GM21717 (cell line): Measurements from ENCODE around the gene HS3ST5.

Source experiments
- ATAC-seq: cut with Tn5 transposase; IDR thresholded peaks from one replicate; pipeline ENCODE4 v1.9.1; 2021; ENCODE audit warnings: mild to moderate bottlenecking, moderate library complexity; ENCODE audit not compliant: unreplicated experiment

HS3ST5 gene

GRCh38 chr6:114342826-114343781 lies at the start of gene HS3ST5:
HS3ST5 (minus strand) TSS chr6:114343023; CDS start chr6:114062845, 280,178 bp downstream.
- ATAC-seq: no peak

GRCh38 chr6:114390176-114390575 lies 47.4 kb upstream of the HS3ST5 start:
- no peak for ATAC-seq

- no peak for ATAC-seq
These were observed 46.3 kb upstream of the HS3ST5 start for GRCh38 chr6:114389111-114389510.

GRCh38 chr6:114382406-114382805 lies 39.6 kb upstream of the HS3ST5 start:
- no peak for ATAC-seq

- ATAC-seq: no peak
These were observed 35.1 kb upstream of the HS3ST5 start for GRCh38 chr6:114377881-114378280.

- ATAC-seq: no peak
These were observed 33.9 kb upstream of the HS3ST5 start for GRCh38 chr6:114376611-114377175.

- no peak for ATAC-seq
These were observed 32.8 kb upstream of the HS3ST5 start for GRCh38 chr6:114375541-114376192.

- ATAC-seq: no peak
These were observed 24.6 kb upstream of the HS3ST5 start for GRCh38 chr6:114367315-114367961.

GRCh38 chr6:114366899-114367298 lies 24.1 kb upstream of the HS3ST5 start:
- ATAC-seq: no peak

- ATAC-seq: no peak
These were observed 21.5 kb upstream of the HS3ST5 start for GRCh38 chr6:114364301-114364700.

GRCh38 chr6:114362957-114363356 lies 20.1 kb upstream of the HS3ST5 start:
- ATAC-seq: no peak

GRCh38 chr6:114362396-114362795 lies 19.6 kb upstream of the HS3ST5 start:
- ATAC-seq: no peak

- no peak for ATAC-seq
These were observed 18.2 kb upstream of the HS3ST5 start for GRCh38 chr6:114361036-114361435.

- no peak for ATAC-seq
These were observed 12.5 kb upstream of the HS3ST5 start for GRCh38 chr6:114355300-114355699.

- no peak for ATAC-seq
These were observed 11.7 kb upstream of the HS3ST5 start for GRCh38 chr6:114354482-114354881.

GRCh38 chr6:114346451-114346850 lies 3.6 kb upstream of the HS3ST5 start:
- ATAC-seq: no peak

- ATAC-seq: no peak
These were observed 2.1 kb upstream of the HS3ST5 start for GRCh38 chr6:114344971-114345275.

- no peak for ATAC-seq
These were observed 1.6 kb upstream of the HS3ST5 start for GRCh38 chr6:114344246-114344970.

GRCh38 chr6:114343782-114344144 lies 940 bp upstream of the HS3ST5 start:
- no peak for ATAC-seq

GRCh38 chr6:114342086-114342825 lies 567 bp downstream of the HS3ST5 start:
- no peak for ATAC-seq
